NCI-H526 (cell line): ENCODE data around the gene TCEA3.

Experiments
- DNase-seq, 2 experiments: peaks; one replicate each; lab custom pipeline; 2025; lab: John Stamatoyannopoulos, UW

The TCEA3 gene

GRCh38 chr1:23367791-23368561 is 56.6 kb downstream of the TCEA3 start:
- DNase-seq, result peak; percentile 97 to 99

- DNase-seq, result peak in 1 of 2 experiments; percentile 47
These were observed 57.1 kb downstream of the TCEA3 start for GRCh38 chr1:23367451-23367790.

GRCh38 chr1:23366598-23366997 is 58.0 kb downstream of the TCEA3 start:
- DNase-seq, result no peak

- no peak for DNase-seq
These were observed 58.4 kb downstream of the TCEA3 start for GRCh38 chr1:23366146-23366545.

- DNase-seq, result no peak
These were observed 62.3 kb downstream of the TCEA3 start for GRCh38 chr1:23362218-23362713.

GRCh38 chr1:23358310-23358875 is 66.2 kb downstream of the TCEA3 start:
- DNase-seq, result no peak

GRCh38 chr1:23357138-23357908 is 67.2 kb downstream of the TCEA3 start:
- no peak for DNase-seq

GRCh38 chr1:23356471-23357137 is 67.9 kb downstream of the TCEA3 start:
- DNase-seq, result no peak

GRCh38 chr1:23354245-23354644 is 70.3 kb downstream of the TCEA3 start:
- DNase-seq, result no peak

- no peak for DNase-seq
These were observed 72.4 kb downstream of the TCEA3 start for GRCh38 chr1:23352096-23352695.

- DNase-seq, result no peak
These were observed 78.6 kb downstream of the TCEA3 start for GRCh38 chr1:23345920-23346319.

GRCh38 chr1:23344987-23345472 is 79.5 kb downstream of the TCEA3 start:
- peak in 1 of 2 experiments; percentile 68 for DNase-seq

GRCh38 chr1:23344111-23344986 is 80.2 kb downstream of the TCEA3 start, which contains the start of gene HNRNPR:
Gene HNRNPR (minus strand): TSS chr1:23344284. CDS start chr1:23341008, 3,276 bp downstream.
- peak; percentile 99 for DNase-seq

GRCh38 chr1:23343221-23344110 is 81.1 kb downstream of the TCEA3 start:
- DNase-seq, result peak in 1 of 2 experiments; percentile 18

- no peak for DNase-seq
These were observed 82.4 kb downstream of the TCEA3 start for GRCh38 chr1:23341931-23342692.

GRCh38 chr1:23339632-23340031 is 84.9 kb downstream of the TCEA3 start:
- DNase-seq, result no peak

- no peak for DNase-seq
These were observed 86.7 kb downstream of the TCEA3 start for GRCh38 chr1:23337869-23338268.

GRCh38 chr1:23331713-23332112 is 92.8 kb downstream of the TCEA3 start:
- DNase-seq, result no peak
